Sigmoid colon (tissue), 4 donors: ENCODE results near the gene ITGB5.

ENCODE experiments used
- POLR2A ChIP-seq, 2 donors: fragments of 450-650 bp; IDR thresholded peaks; one replicate each; pipeline ENCODE4 v1.6.1; 2016; ENCODE audit warnings: antibody characterized with exemption in 2 of 2, mild to moderate bottlenecking in 2 of 2, moderate library complexity in 2 of 2
- POLR2AphosphoS5 ChIP-seq, 4 donors: sonication (generic); formaldehyde crosslinking; IDR thresholded peaks; one replicate each; pipeline ENCODE4 v1.6.1; 2017; ENCODE audit warnings: antibody characterized with exemption in 4 of 4

DNA sequence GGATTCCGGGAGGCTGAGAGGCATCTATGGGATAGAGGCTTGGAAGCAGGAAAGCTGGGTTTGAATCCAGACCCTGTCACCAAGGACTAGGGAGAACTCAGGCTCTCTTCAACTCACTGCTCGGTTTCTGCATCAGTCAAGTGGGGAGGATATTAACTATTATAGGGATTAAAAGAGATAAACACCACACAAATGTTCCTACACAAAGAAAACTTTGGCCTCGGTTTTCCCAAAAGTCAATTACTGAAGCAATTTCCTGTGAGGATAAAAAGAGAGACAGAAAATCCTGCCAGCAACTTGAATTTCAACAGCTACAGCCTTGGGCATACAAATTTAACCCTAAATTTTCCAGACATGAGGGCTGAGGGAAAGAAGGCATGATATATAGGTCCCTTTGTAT lies 36.0 kb downstream of the ITGB5 start:
- TF ChIP-seq POLR2AphosphoS5 (IDR thresholded peaks at IDR 0.05) (no peak), POLR2A (IDR thresholded peaks at IDR 0.05) (no peak)
